GM23248 (cell line): Measurements from ENCODE around the gene APMAP.

Experiments used
- EZH2 ChIP-seq: fragments of 200-600 bp; sonication (generic); IDR thresholded peaks from 2 replicates; pipeline ENCODE4 v1.6.1; 2018; ENCODE audit warnings: antibody characterized with exemption, mild to moderate bottlenecking; ENCODE audit not compliant: insufficient read depth, poor library complexity, severe bottlenecking
- EZH2phosphoT487 ChIP-seq: fragments of 200-600 bp; sonication (generic); IDR thresholded peaks from 2 replicates; pipeline ENCODE4 v1.6.1; 2018; ENCODE audit warnings: antibody characterized with exemption, moderate library complexity, mild to moderate bottlenecking, low read depth; ENCODE audit not compliant: insufficient read depth

DNA sequence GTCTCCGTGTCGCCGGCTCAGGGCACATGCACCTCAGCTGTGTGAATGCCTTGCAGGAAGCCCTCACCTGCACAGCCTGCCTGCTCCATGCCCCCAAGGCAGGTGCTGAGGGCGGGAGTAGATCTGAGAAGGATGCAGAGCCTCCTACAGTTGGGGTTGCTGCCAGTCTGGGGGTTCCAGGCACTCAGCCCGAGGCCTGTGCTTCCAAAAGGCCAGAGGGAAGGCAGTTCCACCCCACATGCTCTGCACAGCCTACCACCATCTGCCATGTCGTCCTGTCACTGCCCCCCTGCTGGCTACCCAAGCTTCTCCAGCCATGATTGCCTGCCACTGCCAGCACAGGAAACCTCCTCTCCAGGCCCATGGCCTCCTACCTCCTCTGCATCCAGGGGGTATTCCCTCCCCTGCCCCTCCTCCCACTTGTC is 46.1 kb upstream of the APMAP start:
- TF ChIP-seq EZH2 (no peak), EZH2phosphoT487 (no peak)
